ENCODE measurements around the gene OR6A2. TPM values are rescaled to one million over a fixed set of nuclear protein-coding genes. Genes with fewer than 3 reads are reported as not detected.

The OR6A2 gene
- total RNA-seq, 2 donors from 2014 or later: 0.59 TPM; not detected in 1

DNA sequence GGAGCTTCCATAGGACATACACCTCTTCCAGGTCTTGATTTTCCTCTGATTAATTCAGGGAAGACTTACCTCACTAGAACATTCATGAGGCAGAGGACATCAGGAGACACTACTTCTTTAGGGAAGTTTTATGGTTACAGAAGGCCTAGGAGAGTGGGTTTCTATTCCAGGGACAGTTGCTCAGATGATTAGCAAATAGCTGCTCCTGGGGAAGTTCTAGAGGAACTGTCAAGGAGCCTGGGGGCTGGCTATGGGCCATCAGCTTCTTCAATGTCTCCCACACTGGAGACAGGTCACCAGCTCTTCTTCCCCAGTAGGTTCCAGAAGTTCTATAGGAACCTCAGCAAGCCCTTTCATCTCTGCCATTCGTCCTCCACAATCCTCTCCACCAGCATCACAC lies 34.5 kb upstream of the OR6A2 start:
- no peak overlapping the region for H3K9ac ChIP-seq (ENCODE audit: low read depth in 2 of 2, low read length in 2 of 2)
- intact Hi-C loops (cut with DNase I): no loop called here
- no peak overlapping the region for H3K4me3 ChIP-seq
- H3K36me3 ChIP-seq: no peaks in the 10 kb centered on the region
- H3K27ac ChIP-seq: no peak overlapping the region
- TF ChIP-seq, protein P1, sequence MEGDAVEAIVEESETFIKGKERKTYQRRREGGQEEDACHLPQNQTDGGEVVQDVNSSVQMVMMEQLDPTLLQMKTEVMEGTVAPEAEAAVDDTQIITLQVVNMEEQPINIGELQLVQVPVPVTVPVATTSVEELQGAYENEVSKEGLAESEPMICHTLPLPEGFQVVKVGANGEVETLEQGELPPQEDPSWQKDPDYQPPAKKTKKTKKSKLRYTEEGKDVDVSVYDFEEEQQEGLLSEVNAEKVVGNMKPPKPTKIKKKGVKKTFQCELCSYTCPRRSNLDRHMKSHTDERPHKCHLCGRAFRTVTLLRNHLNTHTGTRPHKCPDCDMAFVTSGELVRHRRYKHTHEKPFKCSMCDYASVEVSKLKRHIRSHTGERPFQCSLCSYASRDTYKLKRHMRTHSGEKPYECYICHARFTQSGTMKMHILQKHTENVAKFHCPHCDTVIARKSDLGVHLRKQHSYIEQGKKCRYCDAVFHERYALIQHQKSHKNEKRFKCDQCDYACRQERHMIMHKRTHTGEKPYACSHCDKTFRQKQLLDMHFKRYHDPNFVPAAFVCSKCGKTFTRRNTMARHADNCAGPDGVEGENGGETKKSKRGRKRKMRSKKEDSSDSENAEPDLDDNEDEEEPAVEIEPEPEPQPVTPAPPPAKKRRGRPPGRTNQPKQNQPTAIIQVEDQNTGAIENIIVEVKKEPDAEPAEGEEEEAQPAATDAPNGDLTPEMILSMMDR (IDR thresholded peaks at IDR 0.05): no peak
- H3K4me1 ChIP-seq: no peaks in the 10 kb centered on the region
- DNase-seq: no peak
- H3K9me3 ChIP-seq: no peaks in the 10 kb centered on the region
- H3K27me3 ChIP-seq: no peaks in the 10 kb centered on the region

DNA sequence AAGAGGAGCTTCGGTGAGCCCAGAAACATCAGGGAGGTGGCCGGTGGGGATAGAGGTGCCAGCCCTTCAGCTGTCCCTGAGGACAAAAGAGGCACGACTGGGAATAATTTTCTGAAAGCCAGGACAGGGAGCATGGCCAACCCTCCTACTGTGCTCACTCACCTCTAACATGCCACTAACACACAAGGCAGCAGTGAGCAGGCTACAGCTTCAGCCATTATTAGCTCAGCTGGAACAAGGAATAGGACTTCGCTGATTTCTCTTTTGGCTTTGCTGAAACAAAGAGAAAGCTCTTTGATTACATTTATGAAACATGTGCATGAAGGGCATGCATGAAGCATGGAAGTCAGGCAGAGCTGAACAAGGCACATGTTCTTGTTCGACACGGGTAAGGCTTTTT lies 33.9 kb upstream of the OR6A2 start:
- TF ChIP-seq, protein P1 (IDR thresholded peaks at IDR 0.05): no peak
- Histone ChIP-seq H3K27ac (no peak overlapping the region), H3K36me3 (no peaks in the 10 kb centered on the region), H3K27me3 (no peaks in the 10 kb centered on the region), H3K9ac (ENCODE audit: low read depth in 2 of 2, low read length in 2 of 2) (no peak overlapping the region), H3K4me1 (no peaks in the 10 kb centered on the region), H3K4me3 (no peak overlapping the region), H3K9me3 (no peaks in the 10 kb centered on the region)
- intact Hi-C loops (cut with DNase I): no loop called here
- no peak for DNase-seq

DNA sequence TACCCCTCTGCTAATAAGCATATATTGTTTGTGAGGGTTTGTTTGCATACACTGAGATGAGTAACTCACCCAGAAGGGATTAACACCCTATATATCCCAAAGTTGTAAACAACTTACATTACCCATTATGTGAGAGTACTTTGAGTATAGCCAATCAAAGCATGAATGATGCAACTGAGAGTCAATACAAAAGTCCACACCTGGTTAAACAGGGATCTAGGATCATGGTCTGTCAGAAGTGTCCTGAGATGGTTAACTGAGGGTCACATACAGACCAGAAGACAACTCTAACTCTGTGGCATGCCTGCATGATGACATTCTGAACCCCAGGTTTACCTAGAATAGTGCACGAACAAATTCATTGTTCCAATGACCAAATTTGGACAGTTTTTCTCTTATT lies 28.6 kb upstream of the OR6A2 start:
- Histone ChIP-seq H3K36me3 (no peaks in the 10 kb centered on the region), H3K9ac (ENCODE audit: low read depth in 2 of 2, low read length in 2 of 2) (no peak overlapping the region)

DNA sequence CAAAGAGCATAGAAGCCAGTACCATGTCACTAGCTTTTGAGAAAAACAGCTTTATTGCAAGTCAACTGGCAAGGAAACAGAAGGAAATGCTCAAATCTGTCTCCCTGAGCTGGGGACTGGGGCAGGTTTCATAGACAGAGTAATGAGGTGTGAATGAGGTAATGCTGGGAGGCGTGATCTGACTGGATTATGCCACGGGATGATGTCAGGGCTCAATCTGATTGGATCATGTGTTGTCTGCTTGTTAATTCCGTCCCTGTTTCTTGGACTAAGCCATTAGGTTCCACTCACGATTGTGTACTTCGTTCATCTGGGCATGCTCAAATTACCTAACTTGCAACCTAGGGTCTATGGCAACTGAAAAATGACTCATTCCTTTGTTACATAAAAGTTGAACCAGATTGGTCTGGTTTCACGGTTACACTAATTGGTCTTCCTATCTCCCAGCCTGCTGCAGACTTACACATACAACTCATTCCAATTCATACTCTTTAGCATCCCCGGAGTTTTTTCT lies 25.8 kb upstream of the OR6A2 start:
- TF ChIP-seq, protein P1 (IDR thresholded peaks at IDR 0.05): no peak

More for the DNA sequence above, 28.6 kb upstream of the OR6A2 start:
- Histone ChIP-seq H3K4me3 (no peak overlapping the region), H3K27me3 (no peaks in the 10 kb centered on the region), H3K27ac (no peak overlapping the region), H3K4me1 (no peaks in the 10 kb centered on the region), H3K9me3 (no peaks in the 10 kb centered on the region)
- no peak for DNase-seq
- intact Hi-C loops (cut with DNase I): no loop called here
- TF ChIP-seq, protein P1 (IDR thresholded peaks at IDR 0.05): no peak

DNA sequence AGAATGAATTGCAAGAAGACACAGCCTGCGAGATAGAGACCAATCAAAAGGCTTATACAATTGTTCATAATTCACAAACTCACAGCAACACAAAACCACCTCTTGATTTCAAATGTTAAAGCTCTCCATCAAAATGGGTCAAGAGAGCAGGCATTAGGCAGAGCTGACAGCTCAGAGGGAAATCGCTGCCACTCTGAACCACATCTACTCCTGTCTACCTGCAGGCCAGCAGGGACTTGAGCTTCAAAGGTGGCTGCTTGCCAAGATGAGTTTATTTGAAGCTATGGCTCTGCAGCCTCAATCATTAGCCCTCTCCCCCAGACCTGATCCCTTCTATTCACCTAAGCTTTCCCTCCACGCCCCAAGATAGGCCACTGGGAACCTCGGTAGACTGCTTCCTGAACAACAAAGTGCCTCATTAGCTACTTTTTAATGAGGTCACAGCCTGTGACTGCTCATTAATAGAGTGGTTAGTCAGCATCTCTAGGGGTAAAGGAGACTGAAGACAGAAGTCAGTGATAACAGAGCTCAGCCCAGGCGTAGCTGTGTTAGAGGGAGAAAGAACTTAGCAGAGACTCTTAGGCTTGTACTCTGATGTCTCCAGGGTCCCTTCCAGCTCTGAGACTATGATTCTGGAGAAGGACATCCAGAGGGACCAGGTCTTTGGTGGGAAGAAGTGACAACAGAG lies 24.8 kb upstream of the OR6A2 start:
- intact Hi-C loops (cut with DNase I): no loop called here

More for the DNA sequence above, 25.8 kb upstream of the OR6A2 start:
- Histone ChIP-seq H3K4me3 (no peak overlapping the region), H3K27ac (no peak overlapping the region), H3K4me1 (no peaks in the 10 kb centered on the region), H3K9me3 (no peaks in the 10 kb centered on the region), H3K9ac (ENCODE audit: low read depth in 2 of 2, low read length in 2 of 2) (no peak overlapping the region), H3K27me3 (no peaks in the 10 kb centered on the region), H3K36me3 (no peaks in the 10 kb centered on the region)
- DNase-seq: no peak
- intact Hi-C loops (cut with DNase I): no loop called here

More for the DNA sequence above, 24.8 kb upstream of the OR6A2 start:
- DNase-seq: no peak
- H3K27ac ChIP-seq: no peak overlapping the region
- no peak overlapping the region for H3K4me3 ChIP-seq
- H3K4me1 ChIP-seq: no peaks in the 10 kb centered on the region
- H3K27me3 ChIP-seq: no peaks in the 10 kb centered on the region
- no peaks in the 10 kb centered on the region for H3K9me3 ChIP-seq
- TF ChIP-seq, protein P1 (IDR thresholded peaks at IDR 0.05): no peak
- no peak overlapping the region for H3K9ac ChIP-seq (ENCODE audit: low read depth in 2 of 2, low read length in 2 of 2)
- H3K36me3 ChIP-seq: no peaks in the 10 kb centered on the region

Data from colonic mucosa (tissue), 4 donors.